PC-3 (cell line): Measurements from ENCODE around the gene NACC2. TPM values are rescaled to one million over a fixed set of nuclear protein-coding genes. Genes with fewer than 3 reads are reported as not detected.

Source experiments
- ATAC-seq: fragments of 200-7000 bp; cut with Tn5 transposase; 2 replicates; pipeline ENCODE4 v1.9.1; 2020; ENCODE audit warnings: mild to moderate bottlenecking, moderate library complexity
- BruUV-seq: library from RNA; stranded (reverse); fragments of 400-500 nt; replicated peaks from 2 replicates; lab custom pipeline; 2021; lab: Mats Ljungman, UMichigan
- CTCF ChIA-PET: fragments of 300-600 bp; sonication (Branson Sonifier 250); formaldehyde crosslinking; loops from one replicate; lab custom pipeline; 2022; ENCODE audit warnings: antibody characterized with exemption; lab: Charles Lee
- POLR2A ChIA-PET: fragments of 300-600 bp; sonication (Branson Sonifier 250); formaldehyde crosslinking; loops from one replicate; lab custom pipeline; 2022; ENCODE audit warnings: antibody characterized with exemption; ENCODE audit not compliant: unreplicated experiment; lab: Charles Lee
- DNase-seq: peaks from one replicate; pipeline ENCODE4 v3.0.0-alpha.2; 2015
- H2AFZ ChIP-seq: fragments of 300-600 bp; sonication (generic); 2 replicates; pipeline ENCODE4 v1.6.0; 2016; ENCODE audit warnings: antibody characterized with exemption, low read length
- H3F3A ChIP-seq: fragments of 300-600 bp; sonication (generic); one replicate; pipeline ENCODE4 v1.6.0; 2017; ENCODE audit warnings: antibody characterized with exemption, low read length, control low read depth, mild to moderate bottlenecking; ENCODE audit not compliant: unreplicated experiment
- H3K27ac ChIP-seq: fragments of 300-600 bp; sonication (generic); 2 replicates; pipeline ENCODE4 v1.5.1; 2016; ENCODE audit warnings: mild to moderate bottlenecking, low read length
- H3K27me3 ChIP-seq: fragments of 300-600 bp; sonication (generic); 2 replicates; pipeline ENCODE4 v1.6.1; 2016; ENCODE audit warnings: low read length, mixed read lengths
- H3K36me3 ChIP-seq: fragments of 300-600 bp; sonication (generic); 2 replicates; pipeline ENCODE4 v1.6.1; 2016; ENCODE audit warnings: low read depth, mixed run types, low read length, mixed read lengths
- H3K4me1 ChIP-seq: fragments of 300-600 bp; sonication (generic); 2 replicates; pipeline ENCODE4 v1.5.1; 2016; ENCODE audit warnings: low read length; ENCODE audit not compliant: insufficient read depth
- H3K4me2 ChIP-seq: fragments of 300-600 bp; sonication (generic); 2 replicates; pipeline ENCODE4 v1.6.0; 2016; ENCODE audit warnings: low read length
- H3K4me3 ChIP-seq: fragments of 300-600 bp; sonication (generic); 2 replicates; pipeline ENCODE4 v1.5.1; 2016; ENCODE audit warnings: mild to moderate bottlenecking, low read length, mixed read lengths
- H3K79me2 ChIP-seq: fragments of 300-600 bp; sonication (generic); 2 replicates; pipeline ENCODE4 v1.6.1; 2017; ENCODE audit warnings: low read length, mixed read lengths
- H3K9ac ChIP-seq: fragments of 300-600 bp; sonication (generic); 2 replicates; pipeline ENCODE4 v1.6.0; 2016; ENCODE audit warnings: mild to moderate bottlenecking, low read length
- H3K9me2 ChIP-seq: fragments of 300-600 bp; sonication (generic); replicated peaks from 2 replicates; pipeline ENCODE4 v1.6.1; 2016; ENCODE audit warnings: mixed run types, low read length, mixed read lengths
- H3K9me3 ChIP-seq: fragments of 300-600 bp; sonication (generic); 2 replicates; pipeline ENCODE4 v1.6.1; 2016; ENCODE audit warnings: low read length, mixed read lengths
- H4K20me1 ChIP-seq: fragments of 300-600 bp; sonication (generic); 2 replicates; pipeline ENCODE4 v1.6.1; 2016; ENCODE audit warnings: low read length, mixed read lengths
- EZH2 ChIP-seq: fragments of 300-600 bp; sonication (generic); IDR thresholded peaks from one replicate; pipeline ENCODE4 v1.6.1; 2017; ENCODE audit warnings: antibody characterized with exemption, mild to moderate bottlenecking, low read length; ENCODE audit not compliant: unreplicated experiment
- EZH2phosphoT487 ChIP-seq: fragments of 300-600 bp; sonication (generic); IDR thresholded peaks from 2 replicates; pipeline ENCODE4 v1.6.1; 2018; ENCODE audit warnings: mild to moderate bottlenecking, antibody characterized with exemption, low read length, borderline replicate concordance
- intact Hi-C: fragments of 100-400 bp; cut with micrococcal nuclease; formaldehyde crosslinking; loops from 2 replicates; pipeline ENCODE4 v1.9.0; 2023
- total RNA-seq: library from RNA; depleted of rRNA; stranded (reverse); fragments of >200 nt; gene quantifications from 2 replicates; pipeline ENCODE4 v1.2.3, GENCODE V29; 2014
- TF ChIP-seq, protein P1 (sequence below): fragments of 300-600 bp; sonication (generic); conservative IDR thresholded peaks from 2 replicates; pipeline ENCODE4 v1.5.1; 2017; ENCODE audit warnings: antibody characterized with exemption, low read depth, mild to moderate bottlenecking, low read length

NACC2 gene
- total RNA-seq, 1 experiment from 2014 or later = 12.3 TPM

DNA sequence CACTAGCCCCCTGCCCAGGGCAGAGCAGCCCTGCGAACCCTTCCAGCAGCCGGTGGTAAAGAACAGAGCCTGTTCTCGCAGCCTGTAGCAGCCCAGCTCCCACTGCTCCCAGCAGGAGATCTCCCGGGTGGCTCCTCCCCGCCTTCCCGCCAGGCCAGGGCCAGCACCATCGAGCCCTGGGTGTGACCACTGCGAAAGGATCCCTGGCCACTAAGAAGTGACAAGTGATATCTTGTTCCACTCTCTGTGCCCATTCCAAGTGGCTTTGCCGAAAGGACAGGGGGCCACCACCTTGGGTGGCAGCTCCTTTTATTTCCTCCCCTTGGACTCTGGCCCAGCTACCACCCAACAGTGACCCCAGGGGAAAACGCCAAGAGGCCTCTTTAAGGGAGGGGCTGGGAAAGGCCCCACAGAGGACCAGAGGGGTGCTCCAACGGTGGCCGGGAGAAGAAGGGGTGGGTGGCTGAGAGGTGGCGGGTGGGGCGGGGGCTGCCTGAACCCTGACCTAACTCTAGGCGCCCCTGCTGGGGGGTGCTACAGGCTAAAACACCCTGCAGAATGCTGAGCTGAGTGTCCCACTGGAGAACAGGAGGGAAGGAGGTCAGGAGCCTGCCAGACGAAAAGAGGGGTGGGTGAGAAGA lies 1.6 kb downstream of the NACC2 start:
- peaks cover 9% of the 10 kb centered on the region; the same call in 1 of the 2 replicates for H3K4me1 ChIP-seq
- ATAC-seq (peak; percentile 11; the same call in 1 of the 2 replicates), DNase-seq (no peak)
- H3F3A ChIP-seq = no peaks in the 10 kb centered on the region
- no peaks in the 10 kb centered on the region for H3K36me3 ChIP-seq
- peaks cover 56% of the 10 kb centered on the region for H3K79me2 ChIP-seq
- peak overlapping the region; percentile 35; the same call in 1 of the 2 replicates for H2AFZ ChIP-seq
- H3K4me3 ChIP-seq = peak overlapping the region; percentile 78
- intact Hi-C loops = no loop called here
- CTCF ChIA-PET = no interaction called here
- peak overlapping the region; percentile 71 for H3K9ac ChIP-seq
- H3K27me3 ChIP-seq = no peaks in the 10 kb centered on the region
- POLR2A ChIA-PET = no interaction called here
- BruUV-seq = TSS peak; percentile 28
- no peak for TF ChIP-seq EZH2
- TF ChIP-seq, protein P1, sequence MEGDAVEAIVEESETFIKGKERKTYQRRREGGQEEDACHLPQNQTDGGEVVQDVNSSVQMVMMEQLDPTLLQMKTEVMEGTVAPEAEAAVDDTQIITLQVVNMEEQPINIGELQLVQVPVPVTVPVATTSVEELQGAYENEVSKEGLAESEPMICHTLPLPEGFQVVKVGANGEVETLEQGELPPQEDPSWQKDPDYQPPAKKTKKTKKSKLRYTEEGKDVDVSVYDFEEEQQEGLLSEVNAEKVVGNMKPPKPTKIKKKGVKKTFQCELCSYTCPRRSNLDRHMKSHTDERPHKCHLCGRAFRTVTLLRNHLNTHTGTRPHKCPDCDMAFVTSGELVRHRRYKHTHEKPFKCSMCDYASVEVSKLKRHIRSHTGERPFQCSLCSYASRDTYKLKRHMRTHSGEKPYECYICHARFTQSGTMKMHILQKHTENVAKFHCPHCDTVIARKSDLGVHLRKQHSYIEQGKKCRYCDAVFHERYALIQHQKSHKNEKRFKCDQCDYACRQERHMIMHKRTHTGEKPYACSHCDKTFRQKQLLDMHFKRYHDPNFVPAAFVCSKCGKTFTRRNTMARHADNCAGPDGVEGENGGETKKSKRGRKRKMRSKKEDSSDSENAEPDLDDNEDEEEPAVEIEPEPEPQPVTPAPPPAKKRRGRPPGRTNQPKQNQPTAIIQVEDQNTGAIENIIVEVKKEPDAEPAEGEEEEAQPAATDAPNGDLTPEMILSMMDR = no peak
- TF ChIP-seq EZH2phosphoT487 = no peak
- H3K27ac ChIP-seq = no peak overlapping the region
- H4K20me1 ChIP-seq = no peaks in the 10 kb centered on the region
- peak overlapping the region; percentile 93 for H3K4me2 ChIP-seq
- H3K9me2 ChIP-seq = no peaks in the 10 kb centered on the region
- no peaks in the 10 kb centered on the region for H3K9me3 ChIP-seq

DNA sequence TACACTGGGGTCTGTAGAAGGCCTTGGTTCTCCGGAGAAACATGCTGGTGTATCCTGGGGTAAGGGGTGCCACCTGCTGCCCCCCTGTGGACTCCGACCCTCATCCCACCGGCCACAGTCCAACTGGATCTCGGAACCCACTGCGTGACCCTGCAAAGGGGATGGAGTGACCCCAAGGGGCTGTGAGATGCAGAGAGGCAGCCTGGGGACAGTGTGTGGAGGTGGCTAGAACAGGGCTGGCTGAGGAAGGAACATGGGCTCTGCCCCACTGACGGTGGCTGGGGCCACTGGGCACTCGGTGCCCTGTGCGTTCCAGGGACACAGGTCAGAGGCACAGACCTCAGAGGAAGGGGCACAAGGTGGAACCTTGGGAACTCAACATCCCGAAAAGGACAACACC lies 2.3 kb downstream of the NACC2 start:
- H3K4me2 ChIP-seq = no peak overlapping the region
- H3K9me2 ChIP-seq = no peaks in the 10 kb centered on the region
- ATAC-seq (no peak), DNase-seq (no peak)
- no peaks in the 10 kb centered on the region for H3K27me3 ChIP-seq
- H4K20me1 ChIP-seq = no peaks in the 10 kb centered on the region
- ChIA-PET POLR2A (no interaction called here), CTCF (no interaction called here)
- H3K79me2 ChIP-seq = peaks cover 58% of the 10 kb centered on the region
- no peak overlapping the region for H3K4me3 ChIP-seq
- no peak overlapping the region for H2AFZ ChIP-seq
- peaks cover 9% of the 10 kb centered on the region; the same call in 1 of the 2 replicates for H3K4me1 ChIP-seq
- no peaks in the 10 kb centered on the region for H3K36me3 ChIP-seq
- H3F3A ChIP-seq = no peaks in the 10 kb centered on the region
- BruUV-seq = no TSS peak
- H3K9ac ChIP-seq = no peak overlapping the region
- TF ChIP-seq, protein P1 = no peak
- no peak for TF ChIP-seq EZH2phosphoT487
- no peak for TF ChIP-seq EZH2
- H3K27ac ChIP-seq = no peak overlapping the region
- intact Hi-C loops = no loop called here
- H3K9me3 ChIP-seq = no peaks in the 10 kb centered on the region

DNA sequence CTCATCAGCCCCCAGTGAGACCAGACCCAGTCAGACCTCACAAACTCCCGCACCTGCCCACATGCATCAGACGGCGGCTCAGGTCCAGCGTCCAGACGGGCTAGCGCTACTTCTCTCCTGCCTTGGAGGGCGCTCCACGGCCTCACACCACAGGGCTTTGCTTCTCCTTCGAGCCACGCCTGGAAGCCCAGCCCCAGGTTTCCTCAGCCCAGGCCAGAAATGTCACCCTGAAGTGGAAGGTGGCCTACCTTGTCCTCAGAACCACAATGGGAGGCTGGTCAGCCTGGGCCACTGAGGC lies 2.8 kb downstream of the NACC2 start:
- peaks cover 9% of the 10 kb centered on the region; the same call in 1 of the 2 replicates for H3K4me1 ChIP-seq

More for the DNA sequence above, 2.8 kb downstream of the NACC2 start:
- Histone ChIP-seq H4K20me1 (no peaks in the 10 kb centered on the region), H3K9me3 (no peaks in the 10 kb centered on the region), H3K36me3 (no peaks in the 10 kb centered on the region), H3K79me2 (peaks cover 58% of the 10 kb centered on the region), H3K4me2 (no peak overlapping the region), H2AFZ (no peak overlapping the region), H3K9ac (no peak overlapping the region), H3F3A (no peaks in the 10 kb centered on the region), H3K27ac (no peak overlapping the region), H3K27me3 (no peaks in the 10 kb centered on the region), H3K4me3 (no peak overlapping the region), H3K9me2 (no peaks in the 10 kb centered on the region)
- ChIA-PET CTCF (no interaction called here), POLR2A (no interaction called here)
- no peak for ATAC-seq
- no TSS peak for BruUV-seq
- TF ChIP-seq, protein P1 = no peak
- TF ChIP-seq EZH2 (no peak), EZH2phosphoT487 (no peak)
- no peak for DNase-seq
- intact Hi-C loops = no loop called here
